Stimulated activated CD8-positive, alpha-beta memory T cell treated with anti-CD3 and anti-CD28 coated beads, Interleukin-12 subunit alpha, Interleukin-12 subunit beta, amount 100 ng/mL, for 24 hours (primary cell): ENCODE measurements around the gene ESRRA.
A peak's percentile ranks its signal among the peaks of the same experiment; 100 is the strongest.

Experiments used
- DNase-seq: peaks from one replicate; pipeline ENCODE4 v3.0.0-alpha.2; 2020; ENCODE audit errors: extremely low read depth

Gene ESRRA

DNA sequence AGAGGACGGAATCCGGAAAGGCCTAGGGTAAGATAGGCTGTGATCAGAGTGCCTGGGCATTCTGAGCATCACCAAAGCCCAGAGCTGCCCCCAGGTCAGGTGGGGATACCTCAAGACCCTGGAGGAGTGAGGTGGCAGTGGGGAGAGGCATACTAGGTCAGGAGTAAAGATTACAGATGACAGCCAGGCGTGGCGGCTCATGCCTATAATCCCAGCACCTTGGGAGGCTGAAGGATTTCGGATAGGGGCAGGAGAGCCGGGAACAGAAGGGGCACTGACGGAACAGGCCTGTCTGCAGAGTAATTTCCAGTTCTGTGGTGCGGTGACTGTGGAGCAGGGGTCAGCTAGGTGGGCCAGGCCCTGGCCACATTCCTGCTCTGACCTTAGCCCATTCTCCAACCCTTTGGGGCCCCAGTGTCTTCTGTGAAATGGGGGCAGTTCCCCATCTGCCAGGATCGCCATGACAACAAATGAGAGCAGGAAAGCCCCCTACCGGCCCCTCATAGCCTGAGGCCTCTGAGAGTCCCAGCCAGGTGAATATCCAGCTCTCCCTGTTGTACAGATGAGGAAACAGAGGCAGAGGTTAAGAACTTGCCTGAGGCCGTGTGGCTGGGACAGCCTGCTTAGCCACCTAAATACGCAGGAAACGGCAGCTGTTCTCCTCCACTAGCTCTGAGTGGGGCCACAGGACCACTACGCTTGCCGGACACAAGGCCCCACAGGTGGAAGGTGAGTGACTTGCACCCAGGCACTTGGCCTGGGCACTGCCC, 30.1 kb upstream of the ESRRA start:
- DNase-seq = no peak

DNA sequence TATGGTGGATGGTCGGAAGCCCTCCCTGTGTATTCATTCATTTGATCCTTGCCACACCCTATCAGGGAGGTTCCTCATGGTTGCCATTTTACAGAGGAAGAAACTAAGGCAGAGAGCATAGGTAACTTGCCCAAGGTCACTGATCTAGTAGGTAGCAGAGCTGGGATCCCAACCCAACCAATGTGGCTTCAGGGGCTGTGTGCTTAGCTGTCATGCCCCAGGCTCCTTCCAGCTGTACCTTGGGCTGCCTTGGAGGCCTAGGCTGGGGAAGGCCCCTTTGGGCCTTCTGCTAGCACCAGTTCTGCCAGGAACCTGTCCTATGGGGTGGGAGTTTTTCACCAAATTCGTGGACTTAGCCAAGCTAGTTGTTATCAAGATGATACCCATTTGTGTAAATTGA, 29.5 kb upstream of the ESRRA start:
- DNase-seq = no peak

DNA sequence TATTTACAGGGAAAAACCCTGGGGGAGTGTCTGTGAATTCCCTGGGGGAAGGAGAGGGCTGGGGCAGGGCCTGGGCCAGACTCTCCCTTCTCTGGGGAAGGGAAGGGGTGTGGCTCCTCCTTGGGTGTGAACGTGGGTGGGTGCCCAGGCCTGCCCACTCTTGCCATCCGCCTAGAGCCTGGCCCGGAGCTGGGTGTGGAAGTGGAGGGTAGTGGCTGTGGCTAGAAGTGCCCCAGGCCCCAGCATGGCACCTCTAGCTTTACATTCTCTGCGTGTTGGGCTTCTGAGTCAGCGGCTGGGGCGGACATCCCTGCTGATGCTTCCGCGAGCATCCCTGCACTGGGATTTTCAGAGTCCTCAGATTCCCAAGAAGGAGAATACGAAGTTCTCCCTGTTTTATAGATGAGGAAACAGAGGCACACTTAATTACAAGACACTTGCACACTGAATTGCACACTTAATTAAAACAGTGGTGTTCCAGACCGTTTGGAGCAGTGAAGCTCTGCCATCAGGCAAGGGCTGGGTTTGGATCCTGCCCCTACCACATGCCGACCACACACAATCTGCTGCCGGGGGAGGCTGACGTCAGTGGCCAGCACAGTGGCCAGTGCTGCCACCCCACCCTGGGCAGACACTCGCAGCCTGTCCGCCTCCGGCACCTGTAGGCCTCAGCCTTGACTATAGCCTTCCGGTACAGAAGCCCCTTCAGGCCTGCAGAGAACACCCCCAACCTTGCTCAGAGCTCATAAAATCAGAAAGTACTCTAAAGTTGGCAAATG, 28.5 kb upstream of the ESRRA start:
- no peak for DNase-seq

DNA sequence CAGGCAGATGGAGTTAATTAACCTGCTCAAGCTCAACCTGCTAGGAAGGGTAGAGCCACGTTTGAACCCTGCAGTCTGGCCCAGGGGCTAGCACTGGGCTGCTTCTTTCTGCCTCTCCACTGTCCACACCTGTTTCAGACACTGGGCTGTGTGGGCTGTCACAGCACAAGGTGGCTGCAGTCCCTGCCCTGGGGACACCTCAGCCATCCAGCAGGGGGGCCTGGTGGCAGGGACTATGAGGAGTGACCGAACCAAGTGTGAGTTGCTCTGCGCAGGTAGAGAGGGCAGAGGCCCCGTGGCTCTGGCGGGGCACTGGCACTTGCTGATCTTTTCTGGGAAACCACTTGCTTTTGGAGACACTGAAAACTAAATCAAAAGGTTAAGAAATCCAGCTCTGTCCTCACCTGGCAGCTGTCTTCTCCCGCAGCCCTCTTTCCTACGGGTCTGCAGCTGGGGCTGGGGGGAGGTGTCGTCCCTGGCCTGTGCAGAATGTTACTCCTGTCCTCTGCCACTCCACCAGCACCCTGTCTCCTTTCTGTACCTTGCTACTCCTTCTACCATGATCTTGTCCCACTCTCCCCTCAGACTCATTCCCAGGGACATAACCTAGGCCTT, 26.6 kb upstream of the ESRRA start:
- DNase-seq = no peak

DNA sequence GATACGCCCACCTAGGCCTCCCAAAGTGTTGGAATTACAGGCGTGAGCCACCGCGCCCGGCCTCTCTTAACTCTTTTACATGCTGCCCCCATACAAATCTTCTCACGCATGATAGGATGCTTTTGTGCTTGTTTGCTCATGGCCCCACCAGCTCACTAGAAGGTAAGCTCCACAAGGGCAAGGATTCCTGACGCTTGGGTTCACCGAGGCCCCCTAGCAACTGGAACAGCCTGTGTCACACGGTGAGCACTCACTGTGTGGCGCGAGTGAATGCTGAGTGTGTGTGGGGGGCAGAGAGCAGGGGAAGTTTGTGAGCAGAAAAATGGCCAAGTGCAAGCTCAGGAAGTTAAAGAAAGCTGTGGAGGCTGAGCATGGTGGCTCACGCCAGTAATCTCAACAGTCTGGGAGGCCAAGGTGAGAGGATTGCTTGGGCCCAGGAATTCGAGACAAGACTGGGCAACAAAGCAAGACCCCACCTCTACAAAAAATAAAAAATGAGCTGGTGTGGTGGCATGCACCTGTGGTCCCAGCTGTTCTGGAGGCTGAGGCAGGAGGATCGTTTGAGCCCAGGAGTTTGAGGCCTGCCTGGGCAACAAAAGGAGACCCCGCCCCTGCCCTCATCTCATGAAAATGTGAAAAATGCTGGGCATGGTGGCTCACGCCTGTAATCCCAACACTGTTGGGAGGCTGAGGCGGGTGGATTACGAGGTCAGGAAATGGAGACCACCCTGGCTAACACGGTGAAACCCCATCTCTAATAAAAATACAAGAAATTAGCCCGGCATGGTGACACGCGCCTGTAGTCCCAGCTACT, 23.2 kb upstream of the ESRRA start:
- no peak for DNase-seq

DNA sequence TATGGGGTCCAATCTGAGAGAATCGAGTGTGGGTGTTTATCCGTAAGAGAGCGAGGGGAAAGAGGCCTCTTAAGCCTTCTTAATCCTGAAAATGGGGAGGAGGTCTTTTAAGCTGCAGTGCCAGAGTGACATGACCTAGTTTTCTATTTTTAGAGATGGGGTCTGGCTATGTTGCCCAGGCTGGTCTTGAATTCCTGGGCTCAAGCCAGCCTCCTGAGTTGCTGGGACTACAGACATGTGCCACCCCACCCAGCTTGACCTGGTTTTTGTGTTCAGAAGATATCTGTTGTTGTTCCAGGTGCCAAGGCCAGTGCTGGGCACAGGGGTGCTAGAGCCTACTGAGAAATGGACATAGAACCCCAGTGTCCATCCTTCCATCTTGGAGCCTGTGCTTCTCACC, 22.2 kb upstream of the ESRRA start:
- DNase-seq = no peak

DNA sequence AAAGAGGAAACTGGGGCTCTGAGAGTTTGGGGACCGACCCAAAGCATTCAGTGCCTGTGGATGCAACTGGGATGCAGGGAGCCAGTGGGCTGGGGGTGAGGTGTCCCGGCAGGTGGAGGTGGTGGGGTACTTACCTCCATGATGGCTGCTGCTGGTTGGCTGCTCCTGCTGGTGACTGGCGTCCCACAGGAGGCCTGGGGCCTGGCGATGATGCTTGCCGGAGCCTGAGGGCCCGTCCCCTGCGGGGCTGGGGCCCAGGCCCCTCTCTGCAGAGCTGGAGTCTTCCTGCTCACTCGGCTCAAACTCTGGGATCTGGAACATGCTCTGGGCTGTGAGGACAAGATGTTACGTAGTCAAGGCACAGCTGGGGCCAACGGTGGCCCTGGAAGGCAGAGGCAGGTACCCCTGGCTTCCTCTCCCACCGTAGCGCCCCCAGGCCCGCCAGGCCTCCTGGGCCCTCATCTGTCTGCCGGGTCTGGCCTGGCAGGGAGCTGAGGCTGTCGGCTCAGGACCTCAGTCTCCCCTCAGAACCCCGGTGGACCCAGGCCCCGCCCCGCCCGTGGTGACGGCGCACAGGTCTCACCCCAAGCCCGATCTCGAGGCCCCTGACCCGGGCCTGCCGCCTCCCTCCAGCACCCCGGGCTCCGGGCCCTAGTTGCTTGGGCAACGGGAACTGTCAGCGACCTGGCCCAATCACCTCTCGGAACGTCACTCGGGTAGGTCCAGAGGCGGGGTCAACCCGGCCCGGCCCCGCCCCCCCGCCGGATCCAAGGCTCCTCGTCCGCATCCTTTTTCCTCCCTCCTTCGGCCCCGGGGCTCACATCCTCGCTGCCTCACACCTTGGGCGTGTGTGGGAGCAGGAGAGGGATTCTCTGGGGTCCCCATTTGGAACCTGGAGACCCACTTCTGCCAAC, 21.0 kb upstream of the ESRRA start, which contains the start of gene BAD:
Gene BAD, minus strand, starts transcription at position 618 of the 914 bp plus-strand sequence. Its CDS starts 297 bp downstream, at position 321.
- DNase-seq = peak; percentile 78

DNA sequence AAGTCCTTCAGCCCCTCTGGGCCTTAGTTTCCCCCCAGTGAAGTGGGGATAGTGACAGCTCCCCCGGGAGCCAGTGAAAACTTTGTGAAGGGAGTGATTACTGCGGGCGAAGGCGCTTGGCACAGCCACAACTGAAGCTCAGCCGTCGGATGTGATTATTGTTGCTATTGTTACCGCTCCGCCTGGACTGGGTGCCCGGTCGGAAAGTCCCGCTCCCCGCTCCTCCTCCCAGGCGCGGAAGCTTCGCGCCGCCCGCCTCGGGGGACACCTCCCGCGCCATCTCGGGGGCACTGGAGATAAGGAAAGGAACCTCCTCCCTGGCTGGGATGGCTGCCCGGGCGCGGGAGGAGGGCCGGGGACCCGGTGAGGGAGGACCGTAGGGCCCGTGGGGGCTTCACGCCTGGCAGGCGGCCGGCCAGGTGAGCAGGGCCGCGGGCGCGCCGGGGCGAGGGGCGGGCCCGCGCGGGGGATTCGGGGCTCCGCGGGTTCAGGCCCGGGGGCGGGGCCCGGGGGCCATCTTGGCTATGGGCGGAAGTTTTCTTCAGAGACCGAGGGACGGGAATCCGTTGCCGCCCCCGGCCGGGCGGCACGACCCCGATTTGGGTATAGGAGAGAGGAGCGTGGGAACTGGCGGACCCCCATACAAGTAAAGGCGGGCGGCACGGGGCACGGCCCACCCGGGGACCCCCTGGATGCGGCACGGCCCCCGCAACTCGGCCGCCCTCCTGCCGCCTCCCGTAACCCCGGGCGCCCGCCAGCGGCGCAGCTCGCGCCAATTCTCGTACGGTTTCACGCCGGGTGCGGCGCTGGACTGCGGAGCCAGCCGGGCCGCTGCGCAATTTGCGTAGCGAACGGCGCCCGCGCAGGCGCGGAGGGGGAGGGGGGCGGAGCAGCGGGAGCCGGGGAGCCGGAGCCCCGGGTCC, 20.1 kb upstream of the ESRRA start, which contains the start of gene GPR137:
Gene GPR137, plus strand, starts transcription at position 887 of the 923 bp plus-strand sequence. CDS start 677 bp downstream, outside the sequence.
- no peak for DNase-seq

DNA sequence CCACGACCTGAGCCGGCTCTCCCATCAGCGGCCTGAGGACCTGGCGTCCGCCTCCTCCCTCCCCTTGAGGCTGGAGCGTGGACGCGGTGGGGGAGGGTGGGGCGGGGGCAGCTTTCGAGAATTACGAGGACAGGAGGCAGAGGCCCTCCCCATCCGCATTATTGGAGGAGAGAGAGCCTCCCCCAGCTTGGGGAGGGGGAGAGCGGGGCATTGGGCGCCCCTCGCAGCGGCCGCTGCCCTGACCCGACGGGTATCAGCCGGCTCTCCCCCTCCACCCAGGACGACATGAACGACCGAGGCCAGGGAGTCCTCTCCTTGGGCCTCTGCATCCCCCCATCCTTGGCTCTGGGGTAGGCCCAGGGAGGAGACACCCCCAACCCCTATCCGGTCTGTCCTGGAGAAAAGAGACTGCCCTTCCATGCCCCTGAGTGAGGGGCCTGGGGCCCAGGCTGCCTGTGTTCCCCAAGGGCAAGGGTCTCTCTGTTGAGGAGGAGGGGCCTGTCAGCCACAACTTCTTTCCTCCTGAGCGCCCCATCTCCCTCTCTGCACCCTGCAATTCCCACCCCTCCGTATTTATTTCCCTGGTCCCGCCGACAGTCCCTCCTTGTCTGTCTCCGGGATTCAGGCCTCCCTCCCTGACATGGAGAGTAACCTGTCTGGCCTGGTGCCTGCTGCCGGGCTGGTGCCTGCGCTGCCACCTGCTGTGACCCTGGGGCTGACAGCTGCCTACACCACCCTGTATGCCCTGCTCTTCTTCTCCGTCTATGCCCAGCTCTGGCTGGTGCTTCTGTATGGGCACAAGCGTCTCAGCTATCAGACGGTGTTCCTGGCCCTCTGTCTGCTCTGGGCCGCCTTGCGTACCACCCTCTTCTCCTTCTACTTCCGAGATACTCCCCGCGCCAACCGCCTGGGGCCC, 19.2 kb upstream of the ESRRA start:
- no peak for DNase-seq

DNA sequence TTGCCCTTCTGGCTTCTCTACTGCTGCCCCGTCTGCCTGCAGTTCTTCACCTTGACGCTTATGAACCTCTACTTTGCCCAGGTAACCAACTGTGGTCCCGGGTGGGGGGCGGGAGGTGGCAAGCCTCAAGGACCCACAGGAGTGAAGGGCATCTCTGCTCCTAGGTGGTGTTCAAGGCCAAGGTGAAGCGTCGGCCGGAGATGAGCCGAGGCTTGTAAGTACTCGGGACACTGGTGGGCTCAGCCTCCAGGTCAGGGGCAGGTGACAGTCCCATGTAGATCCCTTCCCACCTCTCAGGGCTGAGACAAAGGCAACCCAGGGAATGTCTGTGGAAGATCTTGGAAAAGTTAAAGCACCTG, 18.5 kb upstream of the ESRRA start:
- no peak for DNase-seq

DNA sequence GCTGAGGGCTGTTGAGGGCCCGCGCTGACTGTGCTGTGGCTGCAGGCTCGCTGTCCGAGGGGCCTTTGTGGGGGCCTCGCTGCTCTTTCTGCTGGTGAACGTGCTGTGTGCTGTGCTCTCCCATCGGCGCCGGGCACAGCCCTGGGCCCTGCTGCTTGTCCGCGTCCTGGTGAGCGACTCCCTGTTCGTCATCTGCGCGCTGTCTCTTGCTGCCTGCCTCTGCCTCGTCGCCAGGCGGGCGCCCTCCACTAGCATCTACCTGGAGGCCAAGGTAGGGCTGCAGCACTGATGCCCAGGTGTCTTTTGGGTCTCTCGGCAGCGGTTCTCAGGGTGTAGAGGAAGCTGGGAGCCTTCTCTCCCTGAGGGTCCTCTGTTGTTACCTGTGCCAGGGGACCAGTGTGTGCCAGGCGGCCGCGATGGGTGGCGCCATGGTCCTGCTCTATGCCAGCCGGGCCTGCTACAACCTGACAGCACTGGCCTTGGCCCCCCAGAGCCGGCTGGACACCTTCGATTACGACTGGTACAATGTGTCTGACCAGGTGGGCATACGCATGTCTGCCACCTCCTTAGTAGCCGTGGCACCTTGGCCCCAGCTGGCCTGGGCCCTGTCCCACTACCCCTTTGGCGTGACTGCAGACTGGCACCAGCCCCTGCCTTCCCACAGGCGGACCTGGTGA, 17.5 kb upstream of the ESRRA start:
- no peak for DNase-seq

DNA sequence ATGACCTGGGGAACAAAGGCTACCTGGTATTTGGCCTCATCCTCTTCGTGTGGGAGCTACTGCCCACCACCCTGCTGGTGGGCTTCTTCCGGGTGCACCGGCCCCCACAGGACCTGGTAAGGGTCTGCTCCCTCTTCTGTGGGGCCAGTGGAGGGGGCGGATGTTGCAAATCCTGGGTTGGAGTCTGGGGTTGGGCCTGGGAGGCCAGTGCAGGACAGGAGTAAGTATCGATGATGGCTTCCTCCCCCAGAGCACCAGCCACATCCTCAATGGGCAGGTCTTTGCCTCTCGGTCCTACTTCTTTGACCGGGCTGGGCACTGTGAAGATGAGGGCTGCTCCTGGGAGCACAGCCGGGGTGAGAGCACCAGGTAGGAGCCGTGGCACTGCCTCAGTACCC, 17.0 kb upstream of the ESRRA start:
- DNase-seq = no peak

DNA sequence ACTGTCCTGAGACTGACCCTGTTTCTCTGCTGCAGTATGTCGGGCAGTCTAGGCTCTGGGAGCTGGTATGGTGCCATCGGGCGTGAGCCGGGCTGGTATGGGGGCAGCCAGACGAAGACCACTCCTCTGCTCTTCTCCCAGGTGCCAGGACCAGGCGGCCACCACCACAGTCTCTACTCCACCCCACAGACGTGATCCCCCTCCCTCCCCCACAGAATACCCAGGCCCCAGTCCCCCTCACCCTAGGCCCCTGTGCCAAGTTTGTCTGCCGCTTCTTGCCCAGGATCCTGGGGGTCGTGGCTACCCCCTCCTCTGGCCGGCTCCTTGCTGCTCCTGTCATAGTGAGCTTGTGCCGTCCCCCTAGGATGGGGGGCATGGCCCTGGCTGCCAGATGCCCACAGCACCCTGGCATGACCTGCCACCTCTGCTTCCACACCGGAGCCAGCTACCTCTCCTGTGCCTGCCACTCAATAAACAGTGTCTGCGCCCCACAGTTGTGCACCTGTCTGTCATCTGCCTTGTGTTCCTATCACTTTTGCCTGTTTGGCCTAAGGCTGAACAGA, 16.2 kb upstream of the ESRRA start:
- DNase-seq = no peak

DNA sequence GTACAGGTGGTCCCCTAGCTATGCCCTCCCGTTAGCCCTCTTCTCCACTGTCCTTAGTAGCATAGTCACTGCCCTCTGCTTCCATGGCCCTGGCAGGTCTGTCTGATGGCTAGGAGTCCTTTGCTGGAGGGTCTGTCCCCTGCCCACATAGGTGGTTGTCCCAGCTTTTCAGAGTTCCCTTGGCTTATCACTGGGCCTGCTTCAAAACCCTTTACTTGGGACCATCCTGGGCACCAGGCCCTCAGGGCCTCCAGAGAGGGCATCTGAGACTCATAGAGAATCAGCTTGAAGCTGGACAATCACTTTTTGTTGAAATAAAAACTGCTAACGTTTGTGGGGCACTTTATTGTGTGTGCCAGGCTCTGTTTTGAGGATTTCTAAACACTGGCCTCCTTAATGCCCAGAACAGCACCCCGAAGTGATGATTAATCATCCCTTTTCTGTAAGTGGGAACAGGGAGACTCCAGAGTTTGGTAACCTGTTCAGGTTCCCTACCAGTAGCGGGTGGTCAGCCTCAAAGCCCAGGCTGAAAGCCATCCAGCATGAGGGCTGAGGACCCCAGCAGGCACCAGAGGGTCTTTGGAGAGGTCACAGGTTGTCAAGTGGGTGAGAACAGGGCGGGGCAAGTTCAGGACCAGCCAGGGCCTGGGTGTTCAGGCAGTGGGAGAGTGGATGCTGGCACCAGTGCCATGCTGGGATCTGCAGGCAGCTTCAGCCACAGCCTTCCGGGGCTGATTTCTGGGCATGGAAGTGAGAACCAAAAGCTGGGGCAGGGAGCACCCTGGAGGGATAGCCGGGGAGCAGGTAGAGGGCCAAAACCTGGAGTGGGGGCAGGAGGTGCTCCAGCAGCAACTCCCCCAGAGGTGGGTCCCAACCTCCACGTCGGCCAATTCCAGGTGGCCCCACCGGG, 14.7 kb upstream of the ESRRA start:
- no peak for DNase-seq

DNA sequence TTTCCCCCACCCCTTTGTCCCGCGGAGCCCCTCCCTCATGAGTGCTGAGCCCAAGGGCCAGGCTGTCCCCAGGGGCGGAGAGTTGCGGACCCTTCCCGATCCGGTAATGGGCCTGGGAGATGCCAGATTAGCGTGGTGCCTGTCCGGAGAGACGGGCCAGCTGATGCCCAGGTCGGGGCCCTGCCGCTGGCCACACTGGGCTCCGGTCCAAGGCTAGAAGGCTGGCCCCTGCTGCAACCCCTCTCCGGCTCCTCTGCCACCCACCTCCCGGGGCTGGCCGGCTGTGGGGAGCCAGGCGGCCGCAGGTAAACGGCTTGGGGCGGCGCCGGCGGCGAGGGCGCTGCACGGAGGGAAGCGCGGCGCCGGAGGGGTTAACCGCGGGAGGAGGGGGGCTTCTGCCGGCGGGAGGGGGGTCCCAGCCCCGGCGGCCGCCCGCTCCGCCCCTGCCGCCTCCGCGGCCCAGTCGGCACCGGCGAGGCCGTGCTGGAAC, 14.0 kb upstream of the ESRRA start, which contains the start of gene KCNK4:
Gene KCNK4, plus strand, starts transcription at position 41 of the 490 bp plus-strand sequence. CDS start 1,717 bp downstream, outside the sequence.
- DNase-seq = no peak

DNA sequence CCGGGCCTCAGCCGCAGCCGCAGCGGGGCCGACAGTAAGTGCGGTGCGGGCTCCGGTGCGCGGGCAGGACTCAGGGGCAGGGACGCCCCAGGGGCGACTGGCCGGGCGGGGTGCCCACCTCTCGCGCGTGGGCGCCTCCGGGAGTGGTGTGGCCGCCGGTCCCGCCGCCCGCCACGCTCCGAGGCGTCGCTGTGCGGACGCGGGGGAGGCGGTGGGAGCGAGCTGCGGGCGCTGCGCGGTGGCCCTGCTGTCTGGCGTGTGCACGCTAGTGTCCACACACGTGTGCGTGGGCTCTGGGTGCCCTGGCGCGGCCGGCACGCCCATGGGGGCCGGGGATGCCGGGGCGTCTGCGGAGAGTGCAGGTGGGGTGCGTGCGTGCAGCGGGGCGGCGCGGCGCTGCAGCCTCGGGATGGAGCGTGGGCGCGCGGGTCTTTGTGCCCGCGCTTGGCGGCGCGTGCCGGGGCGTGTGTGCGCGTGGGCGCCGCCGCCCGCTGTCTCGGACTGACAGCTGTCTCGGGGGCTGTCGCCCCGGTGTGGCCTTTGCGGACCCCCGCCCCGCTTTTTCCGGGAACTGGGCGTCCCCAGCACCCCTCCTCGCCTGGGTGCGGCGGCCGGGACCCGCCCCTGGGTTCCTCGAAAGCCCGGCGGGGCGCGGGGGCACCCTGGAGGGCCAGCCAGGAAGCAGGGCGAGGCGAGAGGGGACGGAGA, 13.4 kb upstream of the ESRRA start:
- no peak for DNase-seq
